IPS-20b (cell line): ENCODE measurements around the gene BCL2.

ENCODE experiments used
- H3K27ac ChIP-seq: one replicate; pipeline ENCODE4 v1.5.1; 2013; ENCODE audit warnings: low read length
- H3K27me3 ChIP-seq: 2 replicates; pipeline ENCODE4 v1.6.1; 2013; ENCODE audit warnings: mild to moderate bottlenecking, low read length, inconsistent platforms; ENCODE audit not compliant: insufficient read depth
- H3K36me3 ChIP-seq: 2 replicates; pipeline ENCODE4 v1.6.1; 2013; ENCODE audit warnings: low read depth, mild to moderate bottlenecking, inconsistent platforms, low read length, moderate library complexity; ENCODE audit not compliant: insufficient read depth
- H3K4me1 ChIP-seq: 2 replicates; pipeline ENCODE4 v1.6.1; 2013; ENCODE audit warnings: mild to moderate bottlenecking, control low read depth, inconsistent platforms, low read length, moderate library complexity; ENCODE audit not compliant: insufficient read depth
- H3K4me3 ChIP-seq: 2 replicates; pipeline ENCODE4 v1.5.1; 2013; ENCODE audit warnings: mild to moderate bottlenecking, low read length, inconsistent platforms
- H3K9ac ChIP-seq: 2 replicates; pipeline ENCODE4 v1.6.1; 2013; ENCODE audit warnings: low read depth, mild to moderate bottlenecking, inconsistent platforms, low read length, moderate library complexity
- H3K9me3 ChIP-seq: 2 replicates; pipeline ENCODE4 v1.6.1; 2013; ENCODE audit warnings: mild to moderate bottlenecking, low read depth, low read length, inconsistent platforms; ENCODE audit not compliant: insufficient read depth

The BCL2 gene

GRCh38 chr18:63322908-63323634 lies 3.5 kb upstream of the BCL2 start:
- Histone ChIP-seq H3K9ac (no peak overlapping the region), H3K4me1 (peaks cover 7% of the 10 kb centered on the region; the same call in 1 of the 2 replicates), H3K4me3 (no peak overlapping the region), H3K9me3 (no peaks in the 10 kb centered on the region), H3K27me3 (peaks cover 36% of the 10 kb centered on the region), H3K36me3 (no peaks in the 10 kb centered on the region), H3K27ac (no peak overlapping the region)

GRCh38 chr18:63322206-63322605 lies 2.6 kb upstream of the BCL2 start:
- Histone ChIP-seq H3K4me1 (peaks cover 7% of the 10 kb centered on the region; the same call in 1 of the 2 replicates), H3K4me3 (no peak overlapping the region), H3K9ac (no peak overlapping the region), H3K27me3 (peaks cover 44% of the 10 kb centered on the region), H3K36me3 (no peaks in the 10 kb centered on the region), H3K27ac (no peak overlapping the region), H3K9me3 (no peaks in the 10 kb centered on the region)

- no peaks in the 10 kb centered on the region for H3K36me3 ChIP-seq
- peak overlapping the region; percentile 78 for H3K4me3 ChIP-seq
- H3K4me1 ChIP-seq: peaks cover 7% of the 10 kb centered on the region; the same call in 1 of the 2 replicates
- peaks cover 52% of the 10 kb centered on the region for H3K27me3 ChIP-seq
- no peaks in the 10 kb centered on the region for H3K9me3 ChIP-seq
- H3K9ac ChIP-seq: peak overlapping the region; percentile 69; the same call in 1 of the 2 replicates
- no peak overlapping the region for H3K27ac ChIP-seq
Observed at GRCh38 chr18:63321291-63321690, 1.7 kb upstream of the BCL2 start.

- no peaks in the 10 kb centered on the region for H3K9me3 ChIP-seq
- peak overlapping the region; percentile 78 for H3K4me3 ChIP-seq
- no peak overlapping the region for H3K27ac ChIP-seq
- H3K4me1 ChIP-seq: peaks cover 7% of the 10 kb centered on the region; the same call in 1 of the 2 replicates
- H3K27me3 ChIP-seq: peaks cover 52% of the 10 kb centered on the region
- peak overlapping the region; percentile 69; the same call in 1 of the 2 replicates for H3K9ac ChIP-seq
- no peaks in the 10 kb centered on the region for H3K36me3 ChIP-seq
Observed at GRCh38 chr18:63320975-63321265, 1.4 kb upstream of the BCL2 start.

- Histone ChIP-seq H3K4me1 (peaks cover 7% of the 10 kb centered on the region; the same call in 1 of the 2 replicates), H3K9me3 (no peaks in the 10 kb centered on the region), H3K27ac (no peak overlapping the region)
Observed at GRCh38 chr18:63320123-63320974, 780 bp upstream of the BCL2 start.

GRCh38 chr18:63318889-63319382 lies 633 bp downstream of the BCL2 start:
- Histone ChIP-seq H3K27ac (no peak overlapping the region), H3K27me3 (peaks cover 56% of the 10 kb centered on the region), H3K4me3 (peak overlapping the region; percentile 72), H3K9me3 (no peaks in the 10 kb centered on the region), H3K9ac (peak overlapping the region; percentile 64; the same call in 1 of the 2 replicates), H3K36me3 (no peaks in the 10 kb centered on the region), H3K4me1 (peaks cover 7% of the 10 kb centered on the region; the same call in 1 of the 2 replicates)

More at GRCh38 chr18:63320123-63320974, 780 bp upstream of the BCL2 start:
- H3K4me3 ChIP-seq: peak overlapping the region; percentile 78
- H3K36me3 ChIP-seq: no peaks in the 10 kb centered on the region
- peaks cover 52% of the 10 kb centered on the region for H3K27me3 ChIP-seq
- peak overlapping the region; percentile 69; the same call in 1 of the 2 replicates for H3K9ac ChIP-seq

- Histone ChIP-seq H3K4me1 (peaks cover 7% of the 10 kb centered on the region; the same call in 1 of the 2 replicates), H3K27ac (no peak overlapping the region), H3K36me3 (no peaks in the 10 kb centered on the region), H3K27me3 (peaks cover 56% of the 10 kb centered on the region), H3K4me3 (peak overlapping the region; percentile 72), H3K9me3 (no peaks in the 10 kb centered on the region), H3K9ac (no peak overlapping the region)
Observed at GRCh38 chr18:63317982-63318888, 1.3 kb downstream of the BCL2 start.

- no peaks in the 10 kb centered on the region for H3K9me3 ChIP-seq
- peaks cover 7% of the 10 kb centered on the region; the same call in 1 of the 2 replicates for H3K4me1 ChIP-seq
- H3K4me3 ChIP-seq: peak overlapping the region; percentile 72; the same call in 1 of the 2 replicates
- H3K27me3 ChIP-seq: peaks cover 56% of the 10 kb centered on the region
- no peak overlapping the region for H3K9ac ChIP-seq
- no peak overlapping the region for H3K27ac ChIP-seq
- H3K36me3 ChIP-seq: no peaks in the 10 kb centered on the region
Observed at GRCh38 chr18:63317556-63317946, 2.0 kb downstream of the BCL2 start.

GRCh38 chr18:63316612-63317555 lies 2.7 kb downstream of the BCL2 start:
- Histone ChIP-seq H3K9ac (no peak overlapping the region), H3K4me3 (peak overlapping the region; percentile 72; the same call in 1 of the 2 replicates), H3K27ac (no peak overlapping the region), H3K36me3 (no peaks in the 10 kb centered on the region), H3K4me1 (peaks cover 7% of the 10 kb centered on the region; the same call in 1 of the 2 replicates), H3K9me3 (no peaks in the 10 kb centered on the region), H3K27me3 (peaks cover 49% of the 10 kb centered on the region)

GRCh38 chr18:63315876-63316275 lies 3.7 kb downstream of the BCL2 start:
- Histone ChIP-seq H3K9ac (no peak overlapping the region), H3K27me3 (peaks cover 39% of the 10 kb centered on the region), H3K9me3 (no peaks in the 10 kb centered on the region), H3K4me1 (peaks cover 7% of the 10 kb centered on the region; the same call in 1 of the 2 replicates), H3K4me3 (no peak overlapping the region), H3K36me3 (no peaks in the 10 kb centered on the region), H3K27ac (no peak overlapping the region)
